ENCODE data around the gene CNOT4. TPM values are rescaled to one million over a fixed set of nuclear protein-coding genes. Genes with fewer than 3 reads are reported as not detected.
"Not testable (repeated sequence)": the region's sequence is repeated elsewhere in the genome, so short reads cannot be mapped to it uniquely, and the experiment has no call there.

Gene CNOT4
- total and polyA plus RNA-seq, 3 donors from 2014 or later = 38.2 to 56.7 (median 53.2) TPM

DNA sequence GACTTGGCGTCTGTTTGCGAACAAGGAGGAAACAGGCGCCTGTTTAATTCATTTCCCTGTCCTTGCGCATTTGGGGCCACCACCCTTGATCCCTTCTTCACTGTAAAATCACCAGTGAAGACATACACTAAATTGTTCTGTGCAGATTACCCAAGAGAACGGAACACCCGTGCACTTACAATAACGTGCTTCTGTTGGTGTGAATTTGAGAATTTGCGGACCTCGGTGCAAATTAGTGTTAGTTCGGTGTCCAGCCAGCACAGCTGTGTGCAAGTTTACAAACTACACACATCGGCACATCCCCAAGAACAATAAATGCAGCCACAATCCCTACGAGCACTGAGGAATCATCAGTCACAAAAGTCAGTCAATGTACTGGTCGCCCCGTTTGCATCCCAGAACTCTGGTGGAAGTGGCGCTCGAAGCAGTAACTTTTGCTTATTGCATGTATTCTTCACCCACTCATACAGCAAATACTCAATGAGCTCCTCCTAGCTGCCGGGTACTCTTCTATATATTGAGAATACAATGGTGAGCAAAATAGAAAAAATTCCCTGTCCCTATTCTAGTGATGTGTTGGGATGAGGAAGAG lies 786 bp upstream of the CNOT4 start:
- no peaks in the 10 kb centered on the region for H3K9me3 ChIP-seq
- intact Hi-C loops (cut with DNase I; ENCODE audit: low total_unique reads) = no loop called here
- DNase-seq = peak; percentile 49
- TF ChIP-seq POLR2A (IDR thresholded peaks at IDR 0.05) = no peak
- peak in 2 of 3 experiments; percentile 16 to 25 for TF ChIP-seq CTCF (IDR thresholded peaks at IDR 0.05)
- WGBS, 2 donors = 0 to 1% methylated on average over 17 of the region's 17 CpGs
- no peaks in the 10 kb centered on the region for H3K27me3 ChIP-seq
- H3K4me1 ChIP-seq = peaks cover 8% of the 10 kb centered on the region
- H3K27ac ChIP-seq = peak overlapping the region in 1 of 2 donors; percentile 97
- H3K4me3 ChIP-seq = peak overlapping the region; percentile 74 to 95
- no peaks in the 10 kb centered on the region for H3K36me3 ChIP-seq (ENCODE audit: low read depth, missing control alignments)

GRCh38 chr7:135509589-135509838 lies 388 bp downstream of the CNOT4 start:
- peak overlapping the region; percentile 92 to 97 for H3K27ac ChIP-seq
- H3K4me1 ChIP-seq = peaks cover 8% of the 10 kb centered on the region
- H3K9me3 ChIP-seq = no peaks in the 10 kb centered on the region
- H3K36me3 ChIP-seq (ENCODE audit: low read depth, missing control alignments) = no peaks in the 10 kb centered on the region
- no peak for TF ChIP-seq POLR2A (IDR thresholded peaks at IDR 0.05)
- no peak for TF ChIP-seq CTCF (IDR thresholded peaks at IDR 0.05)
- intact Hi-C loops (cut with DNase I; ENCODE audit: low total_unique reads) = no loop called here
- no peak for DNase-seq
- WGBS, 2 donors = 0 to 3% methylated on average over 14 of the region's 14 CpGs
- H3K4me3 ChIP-seq = peak overlapping the region; percentile 74 to 95
- H3K27me3 ChIP-seq = no peaks in the 10 kb centered on the region

- TF ChIP-seq POLR2A (IDR thresholded peaks at IDR 0.05) = no peak
- TF ChIP-seq CTCF (IDR thresholded peaks at IDR 0.05) = no peak
- no peaks in the 10 kb centered on the region for H3K27me3 ChIP-seq
- no peaks in the 10 kb centered on the region for H3K9me3 ChIP-seq
- H3K4me3 ChIP-seq = peak overlapping the region; percentile 74 to 95
- 0 to 2% methylated on average over 17 of the region's 17 CpGs for WGBS, 2 donors
- peaks cover 8% of the 10 kb centered on the region for H3K4me1 ChIP-seq
- peak overlapping the region; percentile 92 to 97 for H3K27ac ChIP-seq
- peak; percentile 52 for DNase-seq
- intact Hi-C loops (cut with DNase I; ENCODE audit: low total_unique reads) = no loop called here
- no peaks in the 10 kb centered on the region for H3K36me3 ChIP-seq (ENCODE audit: low read depth, missing control alignments)
Measured at GRCh38 chr7:135508883-135509588, 866 bp downstream of the CNOT4 start.

DNA sequence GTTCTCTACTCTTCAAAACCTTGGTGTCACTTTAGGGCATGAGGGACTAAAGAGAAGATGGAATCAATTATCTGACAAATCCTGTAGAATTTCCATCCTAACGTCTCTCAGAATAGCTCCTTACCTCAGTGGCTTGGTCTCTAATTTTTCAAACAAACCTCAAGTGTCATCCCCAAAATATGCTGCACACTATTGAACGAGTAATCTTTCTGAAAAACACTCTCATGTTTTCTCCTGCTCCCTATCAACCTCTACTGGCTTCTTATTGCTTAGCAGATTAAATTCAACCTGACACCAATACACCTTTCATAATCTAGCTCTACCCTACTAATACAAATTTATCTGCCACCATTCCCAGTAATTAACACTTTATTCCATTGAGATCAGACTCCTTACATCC lies 8.5 kb downstream of the CNOT4 start:
- no peaks in the 10 kb centered on the region for H3K36me3 ChIP-seq (ENCODE audit: low read depth, missing control alignments)
- H3K4me1 ChIP-seq = peaks cover 41% of the 10 kb centered on the region
- intact Hi-C loops (cut with DNase I; ENCODE audit: low total_unique reads) = no loop called here
- no peaks in the 10 kb centered on the region for H3K27me3 ChIP-seq
- DNase-seq = no peak
- WGBS, 2 donors = 85 to 88% methylated on average over 2 of the region's 2 CpGs
- H3K27ac ChIP-seq = no peak overlapping the region
- TF ChIP-seq POLR2A (IDR thresholded peaks at IDR 0.05) (no peak), CTCF (IDR thresholded peaks at IDR 0.05) (no peak)
- no peaks in the 10 kb centered on the region for H3K9me3 ChIP-seq
- no peak overlapping the region for H3K4me3 ChIP-seq

DNA sequence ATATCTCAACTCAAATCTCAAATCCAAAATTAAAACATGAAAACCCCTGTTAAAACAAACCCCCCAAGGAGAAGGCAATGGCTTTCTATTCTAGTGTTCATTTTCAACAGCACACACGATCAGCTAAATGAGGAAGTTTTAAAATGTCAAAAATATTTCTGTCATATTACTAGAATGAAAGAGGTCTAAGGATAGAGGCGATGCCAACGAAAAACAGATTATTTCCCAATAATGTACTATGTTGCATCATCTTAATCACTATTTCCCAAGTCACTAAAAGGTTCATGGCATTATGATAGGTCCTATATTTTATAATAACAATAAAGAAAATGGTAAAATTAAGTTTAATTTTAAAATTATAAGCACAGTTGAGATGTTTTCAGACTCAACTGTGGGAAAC lies 10.1 kb downstream of the CNOT4 start:
- no peak for DNase-seq
- Histone ChIP-seq H3K9me3 (no peaks in the 10 kb centered on the region), H3K27ac (no peak overlapping the region), H3K36me3 (ENCODE audit: low read depth, missing control alignments) (no peaks in the 10 kb centered on the region), H3K27me3 (no peaks in the 10 kb centered on the region), H3K4me1 (peaks cover 41% of the 10 kb centered on the region), H3K4me3 (no peak overlapping the region)
- TF ChIP-seq CTCF (IDR thresholded peaks at IDR 0.05) (no peak), POLR2A (IDR thresholded peaks at IDR 0.05) (no peak)
- 78 to 86% methylated on average over 3 of the region's 3 CpGs for WGBS, 2 donors
- intact Hi-C loops (cut with DNase I; ENCODE audit: low total_unique reads) = no loop called here

- H3K4me3 ChIP-seq; H3K27ac ChIP-seq; H3K27me3 ChIP-seq; intact Hi-C loops (cut with DNase I; ENCODE audit: low total_unique reads); H3K9me3 ChIP-seq; H3K36me3 ChIP-seq (ENCODE audit: low read depth, missing control alignments); DNase-seq: not testable (repeated sequence)
- WGBS, 2 donors = 93 to 99% methylated on average over 6 of the region's 6 CpGs
- peaks cover 31% of the 10 kb centered on the region for H3K4me1 ChIP-seq
Measured at GRCh38 chr7:135497161-135497560, 12.7 kb downstream of the CNOT4 start.
